HEK293 (cell line): Measurements from ENCODE around the gene B4GALT4.

ENCODE experiments used
- ATF2 ChIP-seq: fragments of 450-650 bp; formaldehyde crosslinking; IDR thresholded peaks from 2 replicates; pipeline ENCODE4 v1.5.1; 2016; ENCODE audit warnings: missing biosample characterization, missing genetic modification characterization, low read depth
- KLF1 ChIP-seq: fragments of 450-650 bp; formaldehyde crosslinking; IDR thresholded peaks from 2 replicates; pipeline ENCODE4 v1.5.1; 2016; ENCODE audit warnings: missing biosample characterization, missing genetic modification characterization
- YY1 ChIP-seq: fragments of 450-650 bp; formaldehyde crosslinking; IDR thresholded peaks from 2 replicates; pipeline ENCODE4 v1.5.1; 2018; ENCODE audit warnings: missing biosample characterization, missing genetic modification characterization
- ZBTB21 ChIP-seq: fragments of 450-650 bp; formaldehyde crosslinking; IDR thresholded peaks from 2 replicates; pipeline ENCODE4 v1.5.1; 2017; ENCODE audit warnings: missing biosample characterization, missing genetic modification characterization
- ZBTB49 ChIP-seq: fragments of 450-650 bp; formaldehyde crosslinking; IDR thresholded peaks from 2 replicates; pipeline ENCODE4 v1.5.1; 2016; ENCODE audit warnings: missing biosample characterization, missing genetic modification characterization, low read depth
- ZBTB8A ChIP-seq: fragments of 450-650 bp; formaldehyde crosslinking; IDR thresholded peaks from 2 replicates; pipeline ENCODE4 v1.5.1; 2016; ENCODE audit warnings: missing biosample characterization, missing genetic modification characterization
- ZFP41 ChIP-seq: fragments of 450-650 bp; formaldehyde crosslinking; IDR thresholded peaks from 2 replicates; pipeline ENCODE4 v1.5.1; 2016; ENCODE audit warnings: missing biosample characterization, missing genetic modification characterization, borderline replicate concordance
- ZNF121 ChIP-seq: fragments of 450-650 bp; formaldehyde crosslinking; IDR thresholded peaks from 2 replicates; pipeline ENCODE4 v1.5.1; 2016; ENCODE audit warnings: missing biosample characterization, missing genetic modification characterization
- ZNF18 ChIP-seq: fragments of 450-650 bp; formaldehyde crosslinking; IDR thresholded peaks from 2 replicates; pipeline ENCODE4 v1.5.1; 2016; ENCODE audit warnings: missing biosample characterization, missing genetic modification characterization
- ZNF37A ChIP-seq: fragments of 450-650 bp; IDR thresholded peaks from 2 replicates; pipeline ENCODE4 v1.5.1; 2018; ENCODE audit warnings: missing biosample characterization, missing genetic modification characterization
- ZNF621 ChIP-seq: fragments of 450-650 bp; formaldehyde crosslinking; IDR thresholded peaks from 2 replicates; pipeline ENCODE4 v1.5.1; 2017; ENCODE audit warnings: missing biosample characterization, missing genetic modification characterization
- ZSCAN30 ChIP-seq: fragments of 450-650 bp; IDR thresholded peaks from 2 replicates; pipeline ENCODE4 v1.5.1; 2018; ENCODE audit warnings: missing biosample characterization, mild to moderate bottlenecking, missing genetic modification characterization, moderate library complexity
- TF ChIP-seq, protein P1 (sequence below): fragments of 450-650 bp; formaldehyde crosslinking; IDR thresholded peaks from 2 replicates; pipeline ENCODE4 v1.5.1; 2016; ENCODE audit warnings: missing biosample characterization, missing genetic modification characterization

GRCh38 chr3:119258915-119259314, 18.2 kb upstream of the B4GALT4 start:
- TF ChIP-seq ZNF621 (tag by site-specific recombination) (no peak), ZFP41 (tag by site-specific recombination) (no peak), ZBTB21 (tag by site-specific recombination) (no peak), ZSCAN30 (tag by site-specific recombination) (no peak), ZNF18 (tag by site-specific recombination) (no peak), ZBTB49 (tag by site-specific recombination) (no peak), YY1 (tag by site-specific recombination) (no peak), ZBTB8A (tag by site-specific recombination) (no peak), KLF1 (tag by site-specific recombination) (no peak), ATF2 (tag by site-specific recombination) (no peak), ZNF121 (tag by site-specific recombination) (no peak), ZNF37A (tag by site-specific recombination) (no peak)
- TF ChIP-seq, protein P1, sequence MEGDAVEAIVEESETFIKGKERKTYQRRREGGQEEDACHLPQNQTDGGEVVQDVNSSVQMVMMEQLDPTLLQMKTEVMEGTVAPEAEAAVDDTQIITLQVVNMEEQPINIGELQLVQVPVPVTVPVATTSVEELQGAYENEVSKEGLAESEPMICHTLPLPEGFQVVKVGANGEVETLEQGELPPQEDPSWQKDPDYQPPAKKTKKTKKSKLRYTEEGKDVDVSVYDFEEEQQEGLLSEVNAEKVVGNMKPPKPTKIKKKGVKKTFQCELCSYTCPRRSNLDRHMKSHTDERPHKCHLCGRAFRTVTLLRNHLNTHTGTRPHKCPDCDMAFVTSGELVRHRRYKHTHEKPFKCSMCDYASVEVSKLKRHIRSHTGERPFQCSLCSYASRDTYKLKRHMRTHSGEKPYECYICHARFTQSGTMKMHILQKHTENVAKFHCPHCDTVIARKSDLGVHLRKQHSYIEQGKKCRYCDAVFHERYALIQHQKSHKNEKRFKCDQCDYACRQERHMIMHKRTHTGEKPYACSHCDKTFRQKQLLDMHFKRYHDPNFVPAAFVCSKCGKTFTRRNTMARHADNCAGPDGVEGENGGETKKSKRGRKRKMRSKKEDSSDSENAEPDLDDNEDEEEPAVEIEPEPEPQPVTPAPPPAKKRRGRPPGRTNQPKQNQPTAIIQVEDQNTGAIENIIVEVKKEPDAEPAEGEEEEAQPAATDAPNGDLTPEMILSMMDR (tag by site-specific recombination) = no peak
